ENCODE measurements around the gene DMRT1. TPM values are rescaled to one million over a fixed set of nuclear protein-coding genes. Genes with fewer than 3 reads are reported as not detected.
A peak's percentile ranks its signal among the peaks of the same experiment; 100 is the strongest.

The DMRT1 gene
- total RNA-seq, 2 donors from 2014 or later = not detected

DNA sequence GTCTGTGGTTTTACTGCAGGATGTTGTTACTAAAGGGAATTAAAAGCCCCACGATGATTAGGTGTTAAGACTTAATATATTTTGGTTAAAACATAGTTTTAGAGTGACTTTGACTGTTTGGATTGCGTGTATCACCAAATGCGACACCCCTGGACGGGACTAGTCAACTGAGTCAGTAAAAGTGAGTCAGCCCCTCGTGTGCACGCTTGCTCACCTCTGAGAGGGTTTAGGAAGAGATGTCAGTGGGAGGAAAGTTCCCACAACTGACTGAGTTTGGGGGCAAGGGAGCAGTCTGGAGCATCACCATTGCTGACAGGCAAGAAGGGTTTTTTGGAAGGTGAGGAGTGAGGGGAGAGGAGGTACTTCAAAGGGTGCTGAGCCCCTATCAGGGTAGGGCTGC is 120.5 kb downstream of the DMRT1 start:
- intact Hi-C loops (cut with DNase I, micrococcal nuclease) = no loop called here
- DNase-seq (no peak), ATAC-seq (no peak)

DNA sequence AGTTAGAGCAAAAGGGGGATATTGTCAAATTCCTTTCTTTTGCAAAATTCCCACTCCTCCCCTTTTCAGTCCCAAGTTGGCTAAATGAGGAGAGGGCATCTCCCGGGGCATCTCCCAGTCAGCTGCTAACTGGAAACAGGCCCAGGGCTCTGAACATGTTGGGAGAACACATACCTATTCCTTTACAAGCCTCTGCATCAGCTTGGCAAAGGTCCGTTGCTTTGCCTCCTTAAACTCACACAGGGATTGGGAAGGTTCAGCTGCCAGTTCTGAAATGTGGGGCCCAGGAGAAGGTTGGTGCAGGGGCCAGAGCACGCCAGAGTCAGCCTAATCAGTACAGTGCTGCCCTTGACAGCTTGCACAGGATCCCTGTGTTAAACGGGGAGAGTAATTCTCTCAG is 124.0 kb downstream of the DMRT1 start:
- DNase-seq (no peak), ATAC-seq (no peak)
- intact Hi-C loops (cut with DNase I, micrococcal nuclease) = no loop called here

DNA sequence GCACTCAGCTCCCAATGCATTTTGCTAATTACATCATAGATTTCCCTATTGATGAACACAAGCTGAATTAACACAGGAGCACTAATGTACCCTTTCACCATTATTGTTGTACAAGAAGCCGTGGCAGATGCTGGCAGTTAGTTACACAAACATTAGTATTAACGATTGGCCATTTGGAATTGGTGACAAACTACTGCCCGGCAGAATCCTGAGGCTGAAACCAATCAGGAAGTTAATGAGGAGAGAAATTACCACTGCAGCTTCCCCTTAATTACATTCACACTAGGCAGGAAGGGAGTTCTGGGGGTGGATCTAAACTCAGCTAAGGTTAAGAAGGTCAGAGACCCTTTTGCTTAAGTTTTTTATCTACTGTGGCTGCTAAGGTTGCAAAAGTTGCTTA is 125.4 kb downstream of the DMRT1 start:
- DNase-seq (no peak), ATAC-seq (no peak)
- intact Hi-C loops (cut with DNase I, micrococcal nuclease) = no loop called here

DNA sequence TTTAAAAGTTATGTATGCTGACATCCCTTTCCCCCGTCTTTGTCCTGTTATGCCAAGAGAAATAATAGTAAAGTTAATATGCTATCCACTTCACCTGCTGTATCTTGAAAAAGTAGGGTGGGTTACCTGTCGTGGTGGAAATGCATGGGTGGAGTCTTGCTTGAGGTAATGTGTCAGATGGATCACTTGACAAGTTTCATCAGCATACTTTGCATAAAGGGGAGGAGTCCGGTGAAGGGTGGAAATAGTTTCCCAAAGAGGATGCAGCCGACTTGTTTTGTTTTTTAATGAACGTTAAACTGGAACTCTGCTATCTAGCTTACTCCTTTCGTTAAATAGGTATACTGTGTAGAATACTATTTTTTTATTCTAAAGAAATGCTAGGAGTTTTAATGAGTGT is 125.9 kb downstream of the DMRT1 start:
- DNase-seq (no peak), ATAC-seq (no peak)
- intact Hi-C loops (cut with DNase I, micrococcal nuclease) = no loop called here

DNA sequence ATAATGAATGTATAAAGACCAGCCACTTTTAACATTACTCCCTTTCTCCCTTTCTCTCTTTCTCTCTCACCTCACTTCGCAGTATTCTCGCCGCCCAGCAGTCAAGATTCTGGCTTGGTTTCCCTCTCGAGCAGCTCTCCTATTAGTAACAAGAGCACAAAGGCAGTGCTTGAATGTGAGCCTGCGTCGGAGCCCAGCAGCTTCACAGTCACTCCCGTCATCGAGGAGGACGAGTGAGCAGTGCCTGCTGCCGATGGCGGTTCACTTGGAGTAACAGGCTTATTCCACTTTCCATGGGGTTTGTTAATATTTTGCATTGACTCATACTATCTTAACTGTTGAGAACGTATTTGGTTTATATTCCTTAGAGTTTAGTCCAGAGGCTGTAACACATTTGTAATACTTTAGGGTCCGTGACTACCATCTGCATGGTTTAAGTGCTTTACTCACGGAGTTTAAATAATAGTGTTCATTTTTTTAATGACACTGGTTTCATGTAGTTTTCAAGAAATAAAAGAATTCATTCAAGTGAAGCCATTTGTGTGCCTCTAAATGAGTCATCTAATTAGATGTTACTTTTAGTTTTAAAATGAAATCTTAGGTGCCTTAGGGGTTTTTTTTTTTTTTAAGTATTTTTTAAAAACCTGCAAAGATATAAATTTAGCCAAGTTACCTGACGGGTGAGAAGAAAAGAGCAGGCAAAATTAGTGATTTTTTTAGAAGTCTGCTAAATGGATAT is 126.6 kb downstream of the DMRT1 start:
- intact Hi-C loops (cut with DNase I, micrococcal nuclease) = no loop called here
- no peak for ATAC-seq
- no peak for DNase-seq

DNA sequence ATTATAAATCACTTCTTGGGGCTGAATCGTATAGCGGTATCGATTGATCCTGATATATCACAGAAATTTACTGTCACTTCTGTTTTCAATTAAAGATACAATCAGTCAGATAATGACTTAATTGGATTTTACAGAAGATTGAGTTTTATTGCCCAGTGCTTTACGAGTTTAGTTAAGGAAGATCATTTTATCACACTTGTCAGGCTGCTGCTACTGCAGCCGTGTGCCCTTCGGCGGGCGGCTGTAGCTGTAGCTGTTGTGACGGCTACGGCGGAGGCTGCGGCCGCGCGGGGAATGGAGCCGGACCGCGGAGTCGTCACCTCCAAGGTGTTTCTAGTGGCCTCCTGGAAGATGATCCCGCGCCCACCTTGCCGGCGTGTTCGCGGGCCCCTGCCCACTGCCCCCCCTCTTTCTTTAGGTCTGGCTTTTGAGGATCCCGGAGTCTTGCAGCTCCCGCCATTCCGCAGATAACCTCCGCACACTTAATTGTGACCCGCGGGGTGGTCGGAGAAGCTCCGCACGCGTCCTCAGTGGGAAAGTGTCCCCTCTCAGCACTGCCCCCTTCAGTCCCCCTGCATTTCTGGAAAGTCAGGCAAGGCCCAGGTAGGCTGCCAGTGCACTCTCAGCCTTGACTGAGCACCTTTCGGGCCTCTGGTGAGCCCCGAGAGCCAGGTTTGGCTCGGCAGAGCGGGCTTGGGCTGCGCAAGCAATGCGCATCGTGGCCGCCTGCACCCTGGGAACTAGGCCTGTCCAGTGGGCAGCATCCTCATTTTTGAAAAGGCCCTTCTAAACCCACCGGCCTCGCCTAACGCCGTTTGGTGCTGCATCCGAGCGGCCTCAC is 128.0 kb downstream of the DMRT1 start:
- DNase-seq (no peak), ATAC-seq (no peak)
- intact Hi-C loops (cut with DNase I, micrococcal nuclease) = no loop called here

DNA sequence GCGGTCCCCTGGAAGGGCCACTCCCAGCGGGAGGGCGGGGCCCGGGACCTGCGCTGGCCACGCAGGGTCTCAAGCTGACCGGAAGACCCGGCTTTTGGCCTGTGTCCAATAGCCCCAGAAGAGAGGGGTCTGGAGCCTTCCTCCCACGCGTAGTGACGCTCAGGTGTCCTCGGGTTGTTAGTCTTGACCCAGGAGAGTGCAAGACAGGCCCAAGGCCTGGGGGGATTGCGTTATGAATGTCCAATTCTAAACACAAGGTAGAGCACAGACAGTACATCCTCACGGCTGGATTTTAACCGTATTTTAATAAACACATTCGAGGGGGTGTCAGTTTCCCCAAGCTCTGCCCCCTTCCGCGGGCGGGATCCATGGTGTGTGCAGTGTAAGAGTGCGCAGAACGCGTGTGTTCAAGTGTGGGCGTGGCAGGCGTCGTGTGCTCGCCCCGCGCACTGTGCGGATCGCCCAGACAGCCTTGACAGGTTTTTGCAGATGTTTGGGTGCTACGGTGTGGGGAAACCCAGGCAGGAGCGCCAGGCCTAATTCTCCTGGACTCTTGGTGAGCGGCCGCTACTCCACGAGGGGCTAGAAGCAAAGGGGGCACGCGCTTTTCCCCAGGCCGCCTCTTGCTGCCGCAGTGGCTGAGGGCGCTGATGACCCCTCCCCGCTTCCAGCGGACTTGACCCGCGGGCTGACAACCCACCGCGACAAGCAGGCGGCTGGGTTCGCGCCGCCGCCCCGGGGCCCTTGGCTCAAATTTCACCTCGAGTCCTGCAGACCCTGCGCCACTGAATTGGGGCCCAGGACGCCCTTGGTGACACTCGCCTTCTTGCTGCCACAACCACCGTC is 128.9 kb downstream of the DMRT1 start:
- no peak for ATAC-seq
- intact Hi-C loops (cut with DNase I, micrococcal nuclease) = no loop called here
- DNase-seq = no peak

DNA sequence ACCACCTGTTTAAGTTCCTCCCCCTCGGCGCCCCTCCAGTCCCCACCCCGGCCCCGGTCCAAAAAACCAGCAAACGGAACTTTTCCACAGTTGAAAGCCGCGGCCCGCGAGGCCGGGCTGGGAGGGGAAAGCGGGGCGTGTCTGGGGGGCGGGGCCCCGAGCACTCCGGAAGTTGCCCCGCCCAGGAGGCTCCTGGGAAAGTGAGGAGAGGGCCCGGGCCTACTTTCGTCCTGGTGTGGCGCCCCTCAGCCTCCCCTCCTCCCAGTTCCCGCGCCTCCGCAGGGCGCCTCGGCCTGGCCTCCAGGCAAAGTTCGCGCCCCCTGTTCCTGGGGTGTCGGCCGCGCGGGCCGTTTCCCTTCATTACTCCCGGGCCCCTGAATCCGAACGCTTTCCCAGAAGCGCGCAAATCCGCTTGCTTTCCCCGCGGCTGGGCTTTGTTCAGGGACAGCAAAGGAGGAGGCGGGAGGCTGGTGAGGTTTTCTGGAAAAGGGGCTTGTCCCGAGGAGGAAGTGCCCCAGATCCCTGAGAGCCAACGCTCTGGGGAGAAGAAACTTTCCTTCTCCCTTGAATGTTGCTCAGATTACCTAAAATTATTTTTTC is 130.5 kb downstream of the DMRT1 start:
- peak in 1 of 2 donors; percentile 58 for DNase-seq
- intact Hi-C loops (cut with DNase I, micrococcal nuclease) = no loop called here

DNA sequence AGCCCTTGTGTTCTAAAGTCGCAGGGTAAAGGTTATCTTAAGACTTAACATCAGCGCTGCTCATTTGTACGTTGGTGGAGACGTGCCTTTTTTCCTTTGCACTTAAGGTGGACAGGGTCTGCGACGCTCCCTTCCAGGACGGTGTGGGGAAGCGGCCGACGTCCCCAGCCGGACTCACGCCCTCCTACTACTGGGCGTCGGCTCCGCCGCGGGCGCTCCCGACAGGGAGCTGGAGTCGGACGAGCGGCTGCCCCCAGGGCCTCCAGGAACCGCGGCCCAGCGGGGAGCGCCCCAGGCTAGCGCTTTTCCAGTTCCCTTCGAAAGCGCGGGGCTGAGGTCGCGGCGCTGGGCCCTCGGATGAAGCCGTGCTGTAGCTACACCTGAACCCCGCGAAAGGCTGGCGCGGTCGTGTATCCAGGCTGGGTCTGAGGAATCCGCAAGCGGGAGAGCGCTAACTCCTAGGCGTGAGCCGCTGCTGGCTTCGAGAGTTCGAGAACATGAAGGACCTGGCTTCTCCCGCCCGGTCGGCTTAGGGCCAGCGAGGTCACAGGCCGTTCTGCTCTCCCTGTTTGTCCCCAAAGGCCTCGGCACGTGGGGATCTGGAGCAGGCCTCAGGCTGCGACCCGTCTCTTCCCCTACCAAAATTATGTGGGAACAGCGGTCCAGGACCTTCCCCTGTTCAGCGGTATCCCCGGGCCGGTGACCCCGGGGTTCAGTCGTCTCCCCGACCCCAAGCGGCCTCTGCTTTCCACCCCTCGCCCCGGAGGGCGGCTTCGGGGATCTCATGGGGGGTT is 131.2 kb downstream of the DMRT1 start:
- intact Hi-C loops (cut with DNase I, micrococcal nuclease) = no loop called here
- no peak for DNase-seq
- ATAC-seq = peak; percentile 72

More for the DNA sequence above, 130.5 kb downstream of the DMRT1 start:
- ATAC-seq = peak; percentile 86

DNA sequence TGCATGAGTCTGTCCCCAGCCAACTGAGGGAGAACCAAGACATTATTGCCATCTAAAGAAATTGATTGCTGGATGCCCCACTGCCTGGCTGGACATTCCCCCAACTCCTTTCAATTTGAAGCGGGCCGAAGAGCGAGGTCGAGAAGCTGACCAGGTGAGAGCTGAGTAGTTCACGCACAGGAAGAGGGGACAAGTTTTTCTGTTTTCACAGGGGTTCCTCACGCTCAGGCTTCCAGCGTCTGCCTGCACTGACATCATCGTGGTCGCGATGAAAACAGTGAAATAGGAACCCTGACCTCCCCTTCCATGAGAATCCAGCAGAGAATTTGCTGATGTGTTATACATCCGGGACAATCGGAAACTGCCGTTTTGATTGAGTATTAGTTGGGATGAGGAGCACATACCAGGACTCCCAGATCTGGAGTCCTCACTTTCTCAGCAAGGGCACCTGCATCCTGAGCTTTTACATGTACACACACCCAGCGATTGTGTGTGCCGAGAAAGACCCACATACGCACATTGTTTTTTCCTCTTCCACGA is 131.9 kb downstream of the DMRT1 start:
- no peak for ATAC-seq
- intact Hi-C loops (cut with DNase I, micrococcal nuclease) = no loop called here

DNA sequence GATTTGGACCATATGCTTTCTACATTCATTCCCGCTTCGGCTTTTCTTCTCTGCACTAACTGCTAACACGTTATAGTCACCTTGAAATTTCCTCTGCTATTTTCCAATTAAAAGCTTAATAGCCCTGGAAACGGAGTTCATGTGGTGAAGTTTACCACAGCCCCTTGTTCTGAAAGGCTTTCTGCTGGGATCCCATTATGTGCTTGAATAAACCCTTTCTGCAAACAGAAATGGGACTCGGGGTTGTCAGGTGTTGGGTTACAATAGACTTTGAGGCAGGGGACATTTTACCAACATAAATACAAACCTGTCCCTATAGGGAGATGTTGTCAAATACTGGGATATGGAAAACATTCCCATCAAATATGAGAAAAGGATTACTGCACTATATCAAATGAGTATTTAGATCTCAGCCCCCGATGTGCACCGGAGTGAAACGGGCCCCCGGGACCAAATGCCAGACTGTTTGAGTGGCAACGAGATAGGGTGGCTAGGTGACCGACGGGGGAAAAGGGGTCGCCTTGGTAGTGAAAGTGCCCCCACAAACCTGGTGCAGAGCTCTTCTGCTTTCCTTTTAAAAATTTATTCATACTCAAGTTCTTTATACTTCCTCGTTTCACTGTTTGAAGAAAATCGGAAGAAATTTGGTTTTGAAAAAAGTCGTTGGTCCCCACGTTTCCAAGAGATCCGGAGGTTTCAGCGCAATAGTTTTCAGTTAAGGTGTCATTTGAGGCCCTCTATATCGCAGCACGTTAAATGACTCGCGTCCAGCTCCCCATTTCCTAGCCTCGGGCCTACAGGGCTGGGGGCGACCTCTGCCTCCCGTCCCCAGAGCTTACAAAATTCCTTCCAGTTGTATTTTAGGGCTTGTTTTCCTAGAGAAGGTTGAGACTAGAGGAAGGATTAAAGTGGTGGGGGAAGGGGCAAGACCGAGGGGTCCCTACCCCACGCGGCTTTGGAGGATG is 132.8 kb downstream of the DMRT1 start:
- intact Hi-C loops (cut with DNase I, micrococcal nuclease) = no loop called here
- no peak for ATAC-seq
- DNase-seq = no peak

More for the DNA sequence above, 131.9 kb downstream of the DMRT1 start:
- no peak for DNase-seq

DNA sequence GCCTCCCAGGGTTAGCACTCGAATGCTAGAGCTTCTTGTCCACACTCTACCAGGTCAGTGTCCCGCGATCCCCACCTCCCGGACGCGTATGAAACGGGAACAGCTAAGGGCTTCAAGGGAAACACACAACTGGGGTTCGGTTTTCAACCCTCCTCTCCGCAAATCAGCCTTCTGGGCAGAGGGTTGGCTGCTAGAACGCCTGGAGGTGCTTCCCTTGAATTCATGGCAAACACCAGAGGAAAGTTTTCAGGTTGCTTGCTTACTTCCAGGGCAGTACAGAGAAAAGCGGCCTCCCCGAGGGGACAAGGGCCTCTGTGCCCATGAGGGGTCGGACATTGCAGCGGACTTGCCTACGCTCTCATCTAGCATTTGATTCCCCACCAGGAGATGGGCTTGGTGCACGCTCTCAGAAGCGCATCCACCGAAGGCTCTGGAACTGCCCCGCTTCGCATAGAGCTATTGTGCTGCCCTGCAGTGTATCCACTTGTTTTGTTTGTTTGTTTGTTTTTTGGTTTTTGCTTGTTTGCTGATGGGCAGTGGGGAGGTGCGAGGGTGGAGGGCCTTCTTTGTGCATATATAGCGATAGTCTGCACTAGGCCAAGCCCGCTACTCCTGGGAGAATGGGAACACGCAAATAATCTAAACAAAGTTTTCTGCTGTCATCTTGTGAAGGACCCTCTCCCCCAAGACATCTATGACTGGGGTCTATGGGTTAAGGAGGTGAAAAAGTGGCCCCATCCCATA is 133.7 kb downstream of the DMRT1 start:
- intact Hi-C loops (cut with DNase I, micrococcal nuclease) = no loop called here
- ATAC-seq = no peak
- DNase-seq = no peak

DNA sequence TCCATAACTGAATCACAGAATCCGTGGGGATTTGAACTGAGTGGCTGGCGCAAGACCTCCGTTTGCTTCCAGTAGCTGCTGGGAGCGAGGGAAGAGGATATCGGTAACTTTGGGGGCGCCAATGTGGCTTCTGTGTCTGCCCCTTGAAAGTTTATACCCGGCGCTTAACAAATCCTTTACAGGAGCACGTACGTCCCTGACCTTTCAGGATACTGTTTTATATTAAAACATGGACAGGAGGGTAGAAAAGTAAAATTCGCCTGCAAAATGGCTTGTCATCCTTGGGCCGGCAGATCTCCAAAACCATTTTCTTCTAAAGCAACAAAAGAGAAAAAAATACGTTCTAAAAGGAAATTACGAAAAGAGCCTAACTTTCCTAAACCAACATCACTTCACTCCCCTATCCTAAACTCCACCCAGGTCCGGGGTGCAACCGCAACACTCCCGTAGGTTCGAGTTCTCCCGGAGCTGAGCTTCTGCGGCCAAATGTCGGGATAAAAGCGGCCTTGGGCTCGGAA is 134.3 kb downstream of the DMRT1 start:
- intact Hi-C loops (cut with DNase I, micrococcal nuclease) = no loop called here
- ATAC-seq (no peak), DNase-seq (no peak)

DNA sequence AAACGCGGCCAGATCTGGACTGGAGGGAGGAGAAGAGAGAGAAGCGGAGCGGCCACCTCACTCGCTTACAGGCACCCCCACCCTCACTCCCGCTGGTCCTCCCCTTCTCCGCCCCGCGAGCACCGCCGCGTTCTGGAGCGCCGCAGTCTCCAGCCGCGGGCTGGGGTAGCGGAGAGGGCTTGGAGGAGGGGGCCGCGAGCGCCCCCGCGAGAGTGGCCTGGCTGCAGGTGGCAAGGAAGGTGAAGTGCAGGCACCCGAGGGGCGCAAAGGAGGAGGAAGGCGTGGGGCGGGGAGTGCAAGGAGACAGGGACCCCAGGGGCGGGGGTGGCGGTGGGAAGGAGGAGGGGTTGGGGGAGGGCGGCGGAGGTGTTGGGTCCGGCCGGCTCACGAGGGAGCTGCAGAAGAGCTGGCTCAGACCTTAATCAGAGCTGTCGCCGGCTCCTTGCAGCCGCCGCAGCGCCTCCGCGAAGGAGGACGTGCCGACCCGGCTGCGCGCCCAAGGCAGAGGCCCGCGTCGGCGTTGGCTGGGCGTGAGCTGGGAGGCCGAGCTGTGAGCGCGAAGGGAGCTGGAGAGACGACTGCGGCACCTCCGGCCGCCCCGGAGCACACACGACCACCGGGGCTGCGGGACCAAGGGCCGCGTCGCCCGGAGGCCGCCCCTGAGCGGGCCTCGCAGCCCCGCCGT is 134.9 kb downstream of the DMRT1 start, which contains the start of gene DMRT3:
DMRT3 (plus strand) TSS at position 398 of the 685 bp plus-strand sequence. CDS start 347 bp downstream, outside the sequence.
- intact Hi-C loops (cut with DNase I, micrococcal nuclease) = no loop called here
- DNase-seq (no peak), ATAC-seq (no peak)

All from left colon (tissue), 2 donors.